Cardiac fibroblast (primary cell): Measurements from ENCODE around the gene FREM2.
A peak's percentile ranks its signal among the peaks of the same experiment; 100 is the strongest.

ENCODE experiments used
- DNase-seq, 2 donors: peaks; one replicate each; pipeline versions ENCODE4 v3.0.0 to v3.0.0-alpha.2; 2010; ENCODE audit warnings: low read depth in 2 of 2
- H3K4me3 ChIP-seq, 2 donors: replicated peaks in 1 of 2; 1 replicate in 1 of 2; 2 replicates in 1 of 2; pipeline ENCODE4 v1.5.1; 2011; ENCODE audit warnings: low read depth in 2 of 2, low read length in 2 of 2, mild to moderate bottlenecking in 2 of 2, moderate library complexity in 1 of 2
- TF ChIP-seq, protein P1 (sequence below): IDR thresholded peaks from one replicate; pipeline ENCODE4 v1.5.1; 2011; ENCODE audit warnings: low read depth, mild to moderate bottlenecking, low read length, inconsistent platforms

FREM2 gene

GRCh38 chr13:38685974-38686576 lies 802 bp upstream of the FREM2 start:
- TF ChIP-seq, protein P1, sequence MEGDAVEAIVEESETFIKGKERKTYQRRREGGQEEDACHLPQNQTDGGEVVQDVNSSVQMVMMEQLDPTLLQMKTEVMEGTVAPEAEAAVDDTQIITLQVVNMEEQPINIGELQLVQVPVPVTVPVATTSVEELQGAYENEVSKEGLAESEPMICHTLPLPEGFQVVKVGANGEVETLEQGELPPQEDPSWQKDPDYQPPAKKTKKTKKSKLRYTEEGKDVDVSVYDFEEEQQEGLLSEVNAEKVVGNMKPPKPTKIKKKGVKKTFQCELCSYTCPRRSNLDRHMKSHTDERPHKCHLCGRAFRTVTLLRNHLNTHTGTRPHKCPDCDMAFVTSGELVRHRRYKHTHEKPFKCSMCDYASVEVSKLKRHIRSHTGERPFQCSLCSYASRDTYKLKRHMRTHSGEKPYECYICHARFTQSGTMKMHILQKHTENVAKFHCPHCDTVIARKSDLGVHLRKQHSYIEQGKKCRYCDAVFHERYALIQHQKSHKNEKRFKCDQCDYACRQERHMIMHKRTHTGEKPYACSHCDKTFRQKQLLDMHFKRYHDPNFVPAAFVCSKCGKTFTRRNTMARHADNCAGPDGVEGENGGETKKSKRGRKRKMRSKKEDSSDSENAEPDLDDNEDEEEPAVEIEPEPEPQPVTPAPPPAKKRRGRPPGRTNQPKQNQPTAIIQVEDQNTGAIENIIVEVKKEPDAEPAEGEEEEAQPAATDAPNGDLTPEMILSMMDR = no peak
- H3K4me3 ChIP-seq = no peak overlapping the region
- DNase-seq = peak in 1 of 2 donors; percentile 19

GRCh38 chr13:38687246-38688229 lies 661 bp downstream of the FREM2 start:
- TF ChIP-seq, protein P1 = no peak
- peak overlapping the region in 1 of 2 donors; percentile 21 for H3K4me3 ChIP-seq
- DNase-seq = peak in 1 of 2 donors; percentile 18

DNA sequence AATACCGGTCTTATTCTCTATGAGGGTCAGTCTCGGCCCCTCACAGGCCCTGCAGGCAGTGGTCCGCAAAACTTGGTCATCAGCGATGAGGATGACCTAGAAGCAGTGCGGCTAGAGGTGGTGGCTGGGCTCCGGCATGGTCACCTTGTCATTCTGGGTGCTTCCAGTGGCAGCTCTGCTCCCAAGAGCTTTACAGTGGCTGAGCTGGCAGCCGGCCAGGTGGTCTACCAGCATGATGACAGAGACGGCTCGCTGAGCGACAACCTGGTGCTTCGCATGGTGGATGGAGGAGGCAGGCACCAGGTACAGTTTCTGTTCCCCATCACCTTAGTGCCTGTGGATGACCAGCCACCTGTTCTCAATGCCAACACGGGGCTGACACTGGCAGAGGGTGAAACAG lies 1.8 kb downstream of the FREM2 start:
- no peak overlapping the region for H3K4me3 ChIP-seq
- DNase-seq = no peak
- TF ChIP-seq, protein P1 = no peak

- no peak overlapping the region for H3K4me3 ChIP-seq
- DNase-seq = no peak
- TF ChIP-seq, protein P1 = no peak
These were observed 3.4 kb downstream of the FREM2 start for GRCh38 chr13:38690231-38690630.

- TF ChIP-seq, protein P1 = no peak
- DNase-seq = no peak
- no peak overlapping the region for H3K4me3 ChIP-seq
These were observed 6.3 kb downstream of the FREM2 start for GRCh38 chr13:38693168-38693567.

GRCh38 chr13:38693641-38694040 lies 6.8 kb downstream of the FREM2 start:
- TF ChIP-seq, protein P1 = no peak
- no peak for DNase-seq
- no peak overlapping the region for H3K4me3 ChIP-seq
